H1 (cell line): ENCODE measurements around the gene ODAD3. TPM values are rescaled to one million over a fixed set of nuclear protein-coding genes. Genes with fewer than 3 reads are reported as not detected.

ENCODE experiments used
- CTCF ChIA-PET: fragments of 300-600 bp; sonication (Branson Sonifier 250); formaldehyde crosslinking; loops from one replicate; lab custom pipeline; 2021; ENCODE audit not compliant: partially characterized antibody; lab: Charles Lee
- POLR2A ChIA-PET: fragments of 300-600 bp; sonication (Branson Sonifier 250); formaldehyde crosslinking; loops from one replicate; lab custom pipeline; 2021; ENCODE audit warnings: inconsistent platforms; ENCODE audit not compliant: partially characterized antibody; lab: Charles Lee
- DNase-seq, 2 experiments: peaks; one replicate each; pipeline versions ENCODE4 v3.0.0 to v3.0.0-alpha.2; 2010 to 2022; ENCODE audit warnings: low spot score in 2 of 2, low read depth in 1 of 2, mixed read lengths in 1 of 2
- FAIRE-seq: peaks from 2 replicates; lab custom pipeline; 2011; peaks lifted over from hg19 to GRCh38; lab: Jason Lieb, UNC
- H2AFZ ChIP-seq: 2 replicates; pipeline ENCODE4 v1.8.1; 2012; ENCODE audit warnings: low read length, inconsistent platforms
- H2AK5ac ChIP-seq: 2 replicates; pipeline ENCODE4 v1.6.1; 2013; ENCODE audit warnings: low read depth, low read length
- H2BK120ac ChIP-seq: replicated peaks from 2 replicates; pipeline ENCODE3; 2013; ENCODE audit warnings: low read depth, low read length, inconsistent platforms
- H2BK12ac ChIP-seq: 2 replicates; pipeline ENCODE4 v1.6.1; 2013; ENCODE audit warnings: low read depth, low read length
- H2BK15ac ChIP-seq: 2 replicates; pipeline ENCODE4 v1.6.1; 2013; ENCODE audit warnings: low read length
- H2BK20ac ChIP-seq: 2 replicates; pipeline ENCODE4 v1.6.1; 2013; ENCODE audit warnings: low read length
- H2BK5ac ChIP-seq: 2 replicates; pipeline ENCODE4 v1.6.1; 2013; ENCODE audit warnings: low read depth, low read length
- H3K14ac ChIP-seq: 2 replicates; pipeline ENCODE4 v1.6.1; 2013; ENCODE audit warnings: inconsistent platforms; ENCODE audit not compliant: insufficient read length
- H3K18ac ChIP-seq: 2 replicates; pipeline ENCODE4 v1.6.1; 2013; ENCODE audit warnings: low read length; ENCODE audit errors: extremely low read depth
- H3K23ac ChIP-seq: 2 replicates; pipeline ENCODE4 v1.6.1; 2013; ENCODE audit warnings: inconsistent platforms; ENCODE audit not compliant: insufficient read length
- H3K23me2 ChIP-seq: 2 replicates; pipeline ENCODE4 v1.6.1; 2013; ENCODE audit warnings: low read depth, low read length
- H3K27ac ChIP-seq: 2 replicates; pipeline ENCODE4 v1.6.1; 2011; ENCODE audit warnings: low read depth, low read length, inconsistent platforms
- H3K27me3 ChIP-seq, 4 experiments: replicated peaks in 1 of 4; 1 replicate in 1 of 4; 2 replicates in 3 of 4; pipeline versions ENCODE4 v1.6.1 to v1.8.1; 2011 to 2013; ENCODE audit warnings: low read length in 3 of 4, mild to moderate bottlenecking in 3 of 4, inconsistent platforms in 2 of 4, mixed read lengths in 2 of 4, moderate library complexity in 1 of 4; ENCODE audit not compliant: control insufficient read depth in 3 of 4, insufficient read depth in 3 of 4; ENCODE audit errors: extremely low read depth in 1 of 4
- H3K36me3 ChIP-seq, 4 experiments: 2 replicates each; pipeline versions ENCODE4 v1.6.1 to v1.8.1; 2011 to 2013; ENCODE audit warnings: mild to moderate bottlenecking in 4 of 4, low read length in 3 of 4, moderate library complexity in 2 of 4, control low read depth in 1 of 4, inconsistent platforms in 1 of 4; ENCODE audit not compliant: insufficient read depth in 4 of 4, control insufficient read depth in 2 of 4
- H3K4ac ChIP-seq: replicated peaks from 2 replicates; pipeline ENCODE3; 2013; ENCODE audit warnings: low read length, low read depth, mixed read lengths, inconsistent platforms; ENCODE audit not compliant: insufficient read length
- H3K4me1 ChIP-seq, 4 experiments: replicated peaks in 1 of 4; 1 replicate in 1 of 4; 2 replicates in 3 of 4; pipeline versions ENCODE4 v1.6.1 to v1.8.1; 2011 to 2013; ENCODE audit warnings: low read length in 3 of 4, inconsistent platforms in 2 of 4, mixed read lengths in 1 of 4; ENCODE audit not compliant: insufficient read depth in 4 of 4, control insufficient read depth in 3 of 4
- H3K4me2 ChIP-seq, 2 experiments: 2 replicates each; pipeline versions ENCODE4 v1.6.1 to v1.8.1; 2011 to 2013; ENCODE audit warnings: low read depth in 2 of 2, low read length in 2 of 2, control low read depth in 1 of 2, inconsistent platforms in 1 of 2, mild to moderate bottlenecking in 1 of 2; ENCODE audit not compliant: insufficient read depth in 1 of 2
- H3K4me3 ChIP-seq, 4 experiments: fragments of 200-600, 300-600 bp in 1 of 4; sonication (generic), shearing (Covaris generic), sonication (Bioruptor Twin) in 1 of 4; 2 replicates each; pipeline versions ENCODE4 v1.5.1 to v1.8.1; 2011 to 2016; ENCODE audit warnings: low read length in 4 of 4, low read depth in 3 of 4, control low read depth in 2 of 4, inconsistent platforms in 2 of 4, mild to moderate bottlenecking in 2 of 4, mixed read lengths in 1 of 4, moderate library complexity in 1 of 4; ENCODE audit not compliant: insufficient read depth in 2 of 4; ENCODE audit errors: extremely low read depth in 1 of 4
- H3K56ac ChIP-seq: replicated peaks from 2 replicates; pipeline ENCODE3; 2013; ENCODE audit warnings: low read depth, mild to moderate bottlenecking, mixed read lengths, low read length, inconsistent platforms; ENCODE audit not compliant: insufficient read length
- H3K79me1 ChIP-seq: 2 replicates; pipeline ENCODE4 v1.6.1; 2013; ENCODE audit warnings: low read depth, low read length, control low read depth
- H3K79me2 ChIP-seq, 2 experiments: 2 replicates each; pipeline versions ENCODE4 v1.6.1 to v1.8.1; 2012 to 2013; ENCODE audit warnings: low read length in 2 of 2, mild to moderate bottlenecking in 2 of 2, inconsistent platforms in 1 of 2; ENCODE audit not compliant: insufficient read depth in 2 of 2, control insufficient read depth in 1 of 2
- H3K9ac ChIP-seq, 4 experiments: replicated peaks in 1 of 4; 1 replicate in 1 of 4; 2 replicates in 3 of 4; pipeline versions ENCODE4 v1.6.1 to v1.8.1; 2011 to 2013; ENCODE audit warnings: low read depth in 3 of 4, low read length in 3 of 4, control low read depth in 2 of 4, mild to moderate bottlenecking in 2 of 4, moderate library complexity in 2 of 4, inconsistent platforms in 1 of 4; ENCODE audit errors: extremely low read depth in 1 of 4
- H3K9me3 ChIP-seq, 2 experiments: 2 replicates each; pipeline versions ENCODE4 v1.6.1 to v1.8.1; 2012 to 2013; ENCODE audit warnings: mild to moderate bottlenecking in 2 of 2, moderate library complexity in 2 of 2, control low read depth in 1 of 2, inconsistent platforms in 1 of 2, low read depth in 1 of 2, low read length in 1 of 2, mixed read lengths in 1 of 2; ENCODE audit not compliant: insufficient read depth in 2 of 2
- H4K20me1 ChIP-seq, 2 experiments: replicated peaks in 1 of 2; 2 replicates each; pipeline versions ENCODE3 to v1.8.1; 2011 to 2013; ENCODE audit warnings: inconsistent platforms in 2 of 2, low read length in 2 of 2, mild to moderate bottlenecking in 1 of 2; ENCODE audit not compliant: insufficient read depth in 2 of 2, control insufficient read depth in 1 of 2
- H4K5ac ChIP-seq: 2 replicates; pipeline ENCODE4 v1.6.1; 2013; ENCODE audit warnings: low read length, low read depth, mixed read lengths, inconsistent platforms; ENCODE audit not compliant: insufficient read length
- H4K8ac ChIP-seq: 2 replicates; pipeline ENCODE4 v1.8.0; 2013; ENCODE audit warnings: mild to moderate bottlenecking, moderate library complexity, low read length, inconsistent platforms; ENCODE audit not compliant: insufficient read depth; ENCODE audit errors: extremely low read depth
- H4K91ac ChIP-seq: replicated peaks from 2 replicates; pipeline ENCODE3; 2013; ENCODE audit warnings: low read length, mixed read lengths, inconsistent platforms; ENCODE audit not compliant: insufficient read length
- CHD2 ChIP-seq: IDR thresholded peaks from 2 replicates; pipeline ENCODE4 v1.6.1; 2012; ENCODE audit warnings: low read length, improper control_type of control experiment
- CREB1 ChIP-seq: IDR thresholded peaks from 2 replicates; pipeline ENCODE4 v1.6.1; 2012; ENCODE audit warnings: inconsistent platforms
- EGR1 ChIP-seq: IDR thresholded peaks from 2 replicates; pipeline ENCODE4 v1.6.1; 2011; ENCODE audit warnings: low read depth, low read length, borderline replicate concordance
- GABPA ChIP-seq: IDR thresholded peaks from 2 replicates; pipeline ENCODE4 v1.6.1; 2011; ENCODE audit warnings: mild to moderate bottlenecking, low read length, moderate library complexity, borderline replicate concordance; ENCODE audit not compliant: insufficient read depth
- JUND ChIP-seq: IDR thresholded peaks from 2 replicates; pipeline ENCODE4 v1.6.1; 2011; ENCODE audit warnings: mild to moderate bottlenecking, improper control_type of control experiment, low read length
- SP1 ChIP-seq: IDR thresholded peaks from 2 replicates; pipeline ENCODE4 v1.6.1; 2011; ENCODE audit warnings: low read depth, low read length
- whole genome bisulfite sequencing, 2 experiments: shearing (Covaris generic) in 1 of 2; methylation state at CpG; one replicate each; pipeline versions ENCODE4 v1.1.6 to v1.1.7; 2013 to 2015; ENCODE audit warnings: low lambda C conversion rate in 2 of 2, mixed read lengths in 2 of 2, inconsistent platforms in 1 of 2, low coverage in 1 of 2, missing lambda C conversion rate in 1 of 2; ENCODE audit not compliant: insufficient replicate concordance in 2 of 2, insufficient coverage in 1 of 2, insufficient read length in 1 of 2; ENCODE audit errors: extremely low coverage in 1 of 2, missing lambda C conversion rate in 1 of 2; 5-methylcytosine and 5-hydroxymethylcytosine counted together
- polyA plus RNA-seq, 7 experiments: library from polyadenylated mRNA; depleted of rRNA in 3 of 7; stranded (reverse) in 5 of 7; unstranded in 2 of 7; fragments of >200 nt in 5 of 7; fragments of 200-250 nt in 2 of 7; gene quantifications; 1 replicate in 5 of 7; 2 replicates in 1 of 7; 4 replicates in 1 of 7; pipeline versions ENCODE4 v1.2.1 to v1.2.3, GENCODE V29; 2011 to 2013; ENCODE audit warnings: missing spikeins in 2 of 7, mixed read lengths in 2 of 7
- total RNA-seq: library from RNA; stranded (reverse); fragmentation: NEBNext Ultra II Directional; extraction: Animal tissue kit (Norgen Biotek cat#: 25700); gene quantifications from 2 replicates; pipeline ENCODE4 v1.2.1, GENCODE V29; 2021
- TF ChIP-seq, protein P1 (sequence below): IDR thresholded peaks from 2 replicates; pipeline ENCODE4 v1.6.1; 2012; ENCODE audit warnings: inconsistent platforms
- TF ChIP-seq, protein P2 (sequence below), 3 experiments: IDR thresholded peaks; 1 replicate in 2 of 3; 2 replicates in 1 of 3; pipeline versions ENCODE4 v1.5.1 to v1.6.1; 2011; ENCODE audit warnings: low read length in 3 of 3, mild to moderate bottlenecking in 3 of 3, inconsistent platforms in 2 of 3, low read depth in 1 of 3, moderate library complexity in 1 of 3; ENCODE audit not compliant: insufficient read depth in 1 of 3; ENCODE audit errors: control extremely low read depth in 1 of 3

Gene ODAD3
- total and polyA plus RNA-seq, 2 of the 8 experiments (the other 6 are each of a cell fraction or from before 2014, with no cell fraction given), result 2.1 to 2.2 TPM

DNA sequence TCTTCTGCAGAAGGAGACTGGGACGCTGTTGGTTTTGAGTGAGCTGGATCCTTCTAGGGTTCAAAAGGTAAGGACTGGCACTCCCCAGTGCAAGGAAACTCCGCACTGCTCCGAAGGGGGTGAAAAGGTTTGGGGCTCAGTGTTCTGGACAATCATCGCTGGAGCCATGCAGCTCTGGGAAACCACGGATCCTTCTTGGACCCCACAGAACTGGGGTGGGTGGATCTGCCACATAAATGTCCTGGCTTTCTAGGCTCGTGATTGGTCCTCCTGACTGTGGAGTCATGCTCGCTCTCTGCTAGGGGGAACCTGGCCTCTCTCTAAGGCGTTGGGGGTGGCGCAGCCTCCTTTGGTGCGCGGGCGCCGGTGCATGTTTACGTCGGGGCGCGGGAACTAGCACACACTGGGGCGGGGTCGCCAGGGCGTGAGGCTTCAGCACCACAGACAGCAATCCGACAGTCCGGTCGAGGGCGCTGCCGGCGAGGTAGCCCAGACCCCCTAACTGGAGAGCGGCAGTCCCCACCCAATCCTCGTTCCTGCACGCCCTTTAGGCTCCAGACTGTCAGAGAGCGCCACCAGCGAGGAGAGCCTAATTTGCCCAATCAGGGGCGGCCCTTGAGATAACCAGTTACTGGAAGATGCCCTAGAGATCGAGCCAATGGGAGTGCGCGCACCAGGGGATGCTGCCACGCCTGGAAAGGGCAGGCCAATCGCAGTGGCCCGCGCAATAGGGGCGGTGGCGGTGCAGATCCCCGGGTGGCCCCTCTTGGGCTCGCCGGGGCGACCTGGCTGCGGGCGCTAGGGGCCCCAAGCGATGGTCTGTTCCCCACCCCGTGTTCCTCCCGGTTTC lies 46.8 kb upstream of the ODAD3 start:
- no peak overlapping the region for H4K91ac ChIP-seq
- peaks cover 7% of the 10 kb centered on the region; the same call in 1 of the 2 replicates for H3K23me2 ChIP-seq
- H4K5ac ChIP-seq, result peak overlapping the region; percentile 18
- H3K23ac ChIP-seq, result no peak overlapping the region
- no peaks in the 10 kb centered on the region for H3K79me1 ChIP-seq
- 22% methylated on average over 36 of the region's 50 CpGs; no CpG with 5 or more reads in 1 of the 2 experiments for WGBS, 2 experiments
- no peak overlapping the region for H2AFZ ChIP-seq
- H2BK120ac ChIP-seq, result no peak overlapping the region
- H3K18ac ChIP-seq, result no peak overlapping the region; the same call in 1 of the 2 replicates
- H3K36me3 ChIP-seq, result no peaks in the 10 kb centered on the region; a peak in 1 of 8 replicates
- H3K27me3 ChIP-seq, result peaks cover 20 to 26% (median 23%) of the 10 kb centered on the region in 4 experiments
- peak; percentile 19 for FAIRE-seq
- H3K56ac ChIP-seq, result no peak overlapping the region
- peak; percentile 79 to 90 for DNase-seq
- no peak overlapping the region for H3K27ac ChIP-seq
- H3K4me3 ChIP-seq, result peak overlapping the region in 3 of 4 experiments; percentile 4 to 56 (median 14); a peak in 2 of 8 replicates
- H2AK5ac ChIP-seq, result no peak overlapping the region
- ChIA-PET CTCF (interaction anchor here (0.6 to 6.4 kb wide), 29 partner anchors 9 to 208 kb away, joined by 3 to 37 read pairs (median 4); partner anchors contain the start of genes EPOR, ODAD3 and PRKCSH), POLR2A (interaction anchor here (0.6 to 3.9 kb wide), 28 partner anchors 9 to 121 kb away, joined by 3 to 20 read pairs (median 4); partner anchors contain the start of gene EPOR)
- H3K9ac ChIP-seq, result no peak overlapping the region; a peak in 1 of 7 replicates
- peaks cover 0 to 7% of the 10 kb centered on the region in 2 experiments for H4K20me1 ChIP-seq
- H3K4me2 ChIP-seq, result peak overlapping the region in 1 of 2 experiments; percentile 55
- H3K4ac ChIP-seq, result no peak overlapping the region
- H3K79me2 ChIP-seq, result no peaks in the 10 kb centered on the region
- no peak overlapping the region for H2BK12ac ChIP-seq
- H4K8ac ChIP-seq, result peak overlapping the region; percentile 86; the same call in 1 of the 2 replicates
- H2BK20ac ChIP-seq, result no peak overlapping the region
- H3K14ac ChIP-seq, result no peak overlapping the region
- peaks cover 0 to 17% (median 5%) of the 10 kb centered on the region in 4 experiments; a peak in 5 of 7 replicates for H3K4me1 ChIP-seq
- no peak overlapping the region for H2BK15ac ChIP-seq
- no peaks in the 10 kb centered on the region; a peak in 1 of 4 replicates for H3K9me3 ChIP-seq
- no peak overlapping the region for H2BK5ac ChIP-seq
- TF ChIP-seq, protein P1, sequence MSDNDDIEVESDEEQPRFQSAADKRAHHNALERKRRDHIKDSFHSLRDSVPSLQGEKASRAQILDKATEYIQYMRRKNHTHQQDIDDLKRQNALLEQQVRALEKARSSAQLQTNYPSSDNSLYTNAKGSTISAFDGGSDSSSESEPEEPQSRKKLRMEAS, result peak; percentile 87
- TF ChIP-seq CHD2 (no peak), JUND (no peak), CREB1 (peak; percentile 52; the same call in 1 of the 2 replicates), SP1 (peak; percentile 71), GABPA (0 out of 2 replicates have a peak, but pooled peaks have one; percentile 18), EGR1 (no peak)
- TF ChIP-seq, protein P2, sequence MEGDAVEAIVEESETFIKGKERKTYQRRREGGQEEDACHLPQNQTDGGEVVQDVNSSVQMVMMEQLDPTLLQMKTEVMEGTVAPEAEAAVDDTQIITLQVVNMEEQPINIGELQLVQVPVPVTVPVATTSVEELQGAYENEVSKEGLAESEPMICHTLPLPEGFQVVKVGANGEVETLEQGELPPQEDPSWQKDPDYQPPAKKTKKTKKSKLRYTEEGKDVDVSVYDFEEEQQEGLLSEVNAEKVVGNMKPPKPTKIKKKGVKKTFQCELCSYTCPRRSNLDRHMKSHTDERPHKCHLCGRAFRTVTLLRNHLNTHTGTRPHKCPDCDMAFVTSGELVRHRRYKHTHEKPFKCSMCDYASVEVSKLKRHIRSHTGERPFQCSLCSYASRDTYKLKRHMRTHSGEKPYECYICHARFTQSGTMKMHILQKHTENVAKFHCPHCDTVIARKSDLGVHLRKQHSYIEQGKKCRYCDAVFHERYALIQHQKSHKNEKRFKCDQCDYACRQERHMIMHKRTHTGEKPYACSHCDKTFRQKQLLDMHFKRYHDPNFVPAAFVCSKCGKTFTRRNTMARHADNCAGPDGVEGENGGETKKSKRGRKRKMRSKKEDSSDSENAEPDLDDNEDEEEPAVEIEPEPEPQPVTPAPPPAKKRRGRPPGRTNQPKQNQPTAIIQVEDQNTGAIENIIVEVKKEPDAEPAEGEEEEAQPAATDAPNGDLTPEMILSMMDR (IDR thresholded peaks at IDR 0.05; ENCODE audit: control extremely low read depth in 1 of 3, insufficient read depth in 1 of 3, low read depth in 1 of 3, low read length in 3 of 3), result peak in 1 of 3 experiments; percentile 7; a peak in 1 of 4 replicates
